Left lung (tissue), 10 donors: Measurements from ENCODE around the gene TEX52. TPM values are rescaled to one million over a fixed set of nuclear protein-coding genes. Genes with fewer than 3 reads are reported as not detected.
"Not testable (repeated sequence)": the region's sequence is repeated elsewhere in the genome, so short reads cannot be mapped to it uniquely, and the experiment has no call there.

Experiments
- ATAC-seq: fragments of 200-7000 bp; cut with Tn5 transposase; one replicate; pipeline ENCODE4 v1.9.1; 2020; ENCODE audit warnings: moderate library complexity
- DNase-seq, 4 donors: peaks; one replicate each; pipeline ENCODE4 v3.0.0-alpha.2; 2013 to 2020
- H3K27ac ChIP-seq, 2 donors: fragments of 200-600 bp; sonication (generic) in 1 of 2; one replicate each; pipeline versions ENCODE4 v1.5.0 to v1.8.0; 2020 to 2021
- H3K27me3 ChIP-seq, 2 donors: fragments of 200-600 bp; sonication (generic) in 1 of 2; one replicate each; pipeline versions ENCODE4 v1.5.0 to v1.8.0; 2020 to 2021
- H3K36me3 ChIP-seq, 2 donors: fragments of 200-600 bp; sonication (generic) in 1 of 2; one replicate each; pipeline versions ENCODE4 v1.5.0 to v1.8.0; 2020 to 2021
- H3K4me1 ChIP-seq, 2 donors: fragments of 200-600 bp; one replicate each; pipeline ENCODE4 v1.8.0; 2021
- H3K4me3 ChIP-seq, 2 donors: fragments of 200-600 bp; sonication (generic) in 1 of 2; one replicate each; pipeline versions ENCODE4 v1.5.0 to v1.8.0; 2020 to 2021; ENCODE audit warnings: mild to moderate bottlenecking in 1 of 2
- H3K9me3 ChIP-seq, 2 donors: fragments of 200-600 bp; sonication (generic) in 1 of 2; one replicate each; pipeline versions ENCODE4 v1.5.0 to v1.8.0; 2020 to 2021
- CTCF ChIP-seq, 2 donors: fragments of 200-600 bp; sonication (generic) in 1 of 2; IDR thresholded peaks; one replicate each; pipeline versions ENCODE4 v1.5.0 to v1.8.0; 2021; ENCODE audit warnings: antibody characterized with exemption in 2 of 2
- intact Hi-C, 2 donors: fragments of 100-400 bp; cut with DNase I; formaldehyde crosslinking; loops; one replicate each; pipeline versions ENCODE4 v1.11.2 to v1.14.2; 2022
- polyA plus RNA-seq, 6 donors: library from polyadenylated mRNA; unstranded; fragments of 120-200 nt; gene quantifications; one replicate each; pipeline ENCODE4 v1.2.1, GENCODE V29; 2013; ENCODE audit not compliant: insufficient read length in 6 of 6
- total RNA-seq, 2 donors: library from RNA; stranded (reverse); fragmentation: NEBNext Ultra II Directional; extraction: Animal tissue kit (Norgen Biotek cat#: 25700); gene quantifications; one replicate each; pipeline ENCODE4 v1.2.1, GENCODE V29; 2021
- donor health status: DM: no; HTN: yes; CAD: no.
- donor health status: DM: no; HTN: no; CAD: no.

Gene TEX52
- total and polyA plus RNA-seq, 8 donors = 1.9 to 4.6 (median 3.3) TPM; not detected in 2

DNA sequence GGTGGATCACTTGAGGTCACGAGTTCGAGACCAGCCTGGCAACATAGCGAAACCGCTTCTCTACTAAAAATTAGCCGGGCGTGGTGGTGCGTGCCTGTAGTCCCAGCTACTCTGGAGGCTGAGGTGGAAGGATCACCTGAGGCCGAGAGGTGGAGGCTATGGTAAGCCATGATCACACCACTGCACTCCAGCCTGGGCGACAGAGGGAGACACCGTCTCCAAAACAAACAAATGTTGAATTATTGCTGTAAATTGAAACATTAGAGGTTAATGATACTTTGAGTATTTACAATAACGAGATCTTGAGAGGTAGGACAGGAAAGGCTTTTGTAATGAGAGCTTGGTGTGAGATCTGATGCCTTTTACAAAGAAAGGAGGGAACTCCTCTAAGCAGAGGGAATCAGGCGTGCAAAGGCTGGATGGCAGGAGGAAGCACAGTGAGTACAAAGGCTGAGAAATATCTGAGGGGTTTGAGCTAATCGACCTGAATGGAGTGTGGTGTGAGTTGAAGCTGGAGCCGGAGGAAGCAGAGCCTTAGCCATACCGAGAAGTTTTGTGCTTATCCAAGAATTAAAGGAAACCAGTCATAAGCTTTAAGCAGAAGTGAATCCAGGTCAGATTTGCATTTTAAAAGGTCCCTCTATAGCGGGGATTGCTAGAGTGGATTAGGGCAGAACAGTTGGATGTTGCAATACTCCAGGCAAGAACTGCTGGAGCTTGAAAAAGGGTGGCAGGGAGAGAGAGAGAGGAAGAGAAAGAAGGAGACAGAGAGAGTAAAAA is 21.3 kb upstream of the TEX52 start:
- TF ChIP-seq CTCF (IDR thresholded peaks at IDR 0.05) = no peak
- H3K4me1 ChIP-seq = peaks cover 8 to 28% of the 10 kb centered on the region in 2 donors
- no peaks in the 10 kb centered on the region for H3K27me3 ChIP-seq
- H3K27ac ChIP-seq = peak overlapping the region; percentile 90 to 94
- no peaks in the 10 kb centered on the region for H3K9me3 ChIP-seq
- no peaks in the 10 kb centered on the region for H3K36me3 ChIP-seq
- ATAC-seq (peak; percentile 45), DNase-seq (peak in 1 of 4 donors; percentile 36)
- intact Hi-C loops = no loop called here
- H3K4me3 ChIP-seq = peak overlapping the region; percentile 71 to 82

DNA sequence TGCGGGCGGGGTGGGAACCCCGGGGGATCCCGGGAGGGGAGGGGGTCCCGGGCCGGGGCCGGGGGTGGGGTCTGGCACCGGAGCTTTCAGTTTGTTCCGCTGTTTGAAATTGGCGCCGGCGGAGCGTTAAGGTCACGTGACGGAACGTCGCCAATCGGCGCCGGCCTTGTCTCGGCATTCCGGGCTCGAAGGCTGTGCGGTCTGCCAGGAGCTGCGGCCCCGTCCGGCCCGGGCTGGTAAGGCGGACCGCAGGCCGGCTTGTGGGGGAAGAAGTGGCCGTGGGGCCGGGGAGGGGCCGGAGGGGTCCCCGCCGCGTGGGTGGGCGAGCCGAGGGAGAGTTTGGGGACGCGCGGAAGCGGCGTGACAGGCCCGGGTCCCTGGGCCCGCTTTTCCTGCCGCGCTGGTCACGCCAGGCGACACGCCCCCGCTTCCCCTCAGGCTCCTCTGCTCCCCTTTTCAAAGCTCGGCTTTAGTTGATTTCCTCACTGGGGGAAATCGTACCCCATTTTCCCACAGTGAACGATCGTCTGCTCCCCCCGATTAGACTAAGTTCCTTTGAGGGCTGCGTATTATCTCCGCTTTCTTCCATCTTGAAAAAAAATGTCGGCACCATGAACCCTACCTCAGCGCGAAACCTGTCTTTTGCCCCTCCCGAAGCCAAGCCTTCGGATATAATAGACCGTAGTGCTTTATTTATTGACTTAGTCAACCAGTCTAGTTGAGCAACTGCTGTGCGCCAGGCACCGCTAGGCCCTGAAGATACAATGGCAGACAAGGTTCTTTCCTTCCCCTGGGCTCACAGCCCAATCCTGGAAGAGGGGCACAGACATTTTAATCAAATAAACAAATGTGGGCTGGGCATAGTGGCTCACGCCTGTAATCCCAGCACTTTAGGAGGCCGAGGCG is 20.5 kb upstream of the TEX52 start, which contains the start of the genes FOXM1 and RHNO1:
Gene FOXM1, minus strand, starts transcription at position 128 of the 906 bp plus-strand sequence. CDS start 2,696 bp downstream, outside the sequence.
Gene RHNO1, plus strand, starts transcription at position 177 of the 906 bp plus-strand sequence. CDS start 8,144 bp downstream, outside the sequence.
- intact Hi-C loops = no loop called here
- peak within 1 kb of the TSS; percentile 71 to 82 for H3K4me3 ChIP-seq
- ATAC-seq (peak; percentile 92), DNase-seq (peak; percentile 89 to 97 (median 94))
- no peaks in the 10 kb centered on the region for H3K36me3 ChIP-seq
- peaks cover 8 to 28% of the 10 kb centered on the region in 2 donors for H3K4me1 ChIP-seq
- H3K27me3 ChIP-seq = no peaks in the 10 kb centered on the region
- peak in 1 of 2 donors; percentile 19 for TF ChIP-seq CTCF (IDR thresholded peaks at IDR 0.05)
- H3K27ac ChIP-seq = peak within 1 kb of the TSS; percentile 90 to 94
- no peaks in the 10 kb centered on the region for H3K9me3 ChIP-seq

- ATAC-seq (peak; percentile 28), DNase-seq (no peak)
- Histone ChIP-seq H3K36me3 (no peaks in the 10 kb centered on the region), H3K9me3 (no peaks in the 10 kb centered on the region), H3K4me3 (peak overlapping the region; percentile 71 to 82), H3K27me3 (no peaks in the 10 kb centered on the region), H3K4me1 (peaks cover 8 to 28% of the 10 kb centered on the region in 2 donors), H3K27ac (peak overlapping the region; percentile 90 to 94)
- intact Hi-C loops = no loop called here
- no peak for TF ChIP-seq CTCF (IDR thresholded peaks at IDR 0.05)
These were observed 19.7 kb upstream of the TEX52 start for GRCh38 chr12:2876431-2877046.

GRCh38 chr12:2868986-2869632 is 12.3 kb upstream of the TEX52 start:
- H3K27ac ChIP-seq, H3K4me3 ChIP-seq, H3K4me1 ChIP-seq, intact Hi-C loops, H3K27me3 ChIP-seq, H3K9me3 ChIP-seq, DNase-seq, ATAC-seq: not testable (repeated sequence)
- H3K36me3 ChIP-seq = peaks cover 0 to 20% of the 10 kb centered on the region in 2 donors

GRCh38 chr12:2864198-2864597 is 7.4 kb upstream of the TEX52 start:
- no peaks in the 10 kb centered on the region for H3K4me1 ChIP-seq
- no peak for DNase-seq
- H3K27me3 ChIP-seq = no peaks in the 10 kb centered on the region
- no peaks in the 10 kb centered on the region for H3K9me3 ChIP-seq
- H3K36me3 ChIP-seq = peaks cover 0 to 36% of the 10 kb centered on the region in 2 donors
- no peak for ATAC-seq
- H3K27ac ChIP-seq = no peak overlapping the region
- no peak overlapping the region for H3K4me3 ChIP-seq
- no peak for TF ChIP-seq CTCF (IDR thresholded peaks at IDR 0.05)
- intact Hi-C loops = no loop called here

- intact Hi-C loops, H3K4me1 ChIP-seq, DNase-seq, H3K4me3 ChIP-seq, H3K27me3 ChIP-seq, H3K9me3 ChIP-seq, H3K27ac ChIP-seq, ATAC-seq: not testable (repeated sequence)
- H3K36me3 ChIP-seq = peaks cover 0 to 44% of the 10 kb centered on the region in 2 donors
These were observed 6.6 kb upstream of the TEX52 start for GRCh38 chr12:2863402-2863801.
